H9 (cell line): ENCODE measurements around the gene TMEM131. TPM values are rescaled to one million over a fixed set of nuclear protein-coding genes. Genes with fewer than 3 reads are reported as not detected.

ENCODE experiments used
- DNase-seq: peaks from one replicate; pipeline ENCODE4 v3.0.0-alpha.2; 2017
- H2AFZ ChIP-seq: one replicate; pipeline ENCODE4 v1.6.1; 2013; ENCODE audit warnings: mild to moderate bottlenecking, low read length, control low read depth, moderate library complexity
- H2AK5ac ChIP-seq: 2 replicates; pipeline ENCODE4 v1.6.1; 2013; ENCODE audit warnings: low read length, control low read depth, mixed read lengths; ENCODE audit not compliant: insufficient read length
- H2BK120ac ChIP-seq: one replicate; pipeline ENCODE4 v1.6.1; 2013; ENCODE audit warnings: low read depth, mild to moderate bottlenecking, low read length, control low read depth, inconsistent platforms; ENCODE audit not compliant: poor library complexity, severe bottlenecking
- H2BK12ac ChIP-seq: 2 replicates; pipeline ENCODE4 v1.6.1; 2013; ENCODE audit warnings: low read length, control low read depth, mixed read lengths, low read depth; ENCODE audit not compliant: insufficient read length
- H2BK15ac ChIP-seq: 2 replicates; pipeline ENCODE4 v1.6.1; 2013; ENCODE audit warnings: low read depth, low read length, control low read depth
- H2BK20ac ChIP-seq: one replicate; pipeline ENCODE4 v1.6.1; 2013; ENCODE audit warnings: low read depth, mild to moderate bottlenecking, low read length, control low read depth, inconsistent platforms; ENCODE audit not compliant: poor library complexity, severe bottlenecking
- H2BK5ac ChIP-seq: 2 replicates; pipeline ENCODE4 v1.6.1; 2013; ENCODE audit warnings: low read length, control low read depth, mixed read lengths; ENCODE audit not compliant: insufficient read length
- H3K14ac ChIP-seq: 2 replicates; pipeline ENCODE4 v1.6.1; 2013; ENCODE audit warnings: low read length, control low read depth; ENCODE audit not compliant: insufficient read depth
- H3K18ac ChIP-seq: 2 replicates; pipeline ENCODE4 v1.6.1; 2013; ENCODE audit warnings: low read depth, mild to moderate bottlenecking, mixed read lengths, low read length, control low read depth; ENCODE audit not compliant: insufficient read length
- H3K23ac ChIP-seq: 2 replicates; pipeline ENCODE4 v1.6.1; 2013; ENCODE audit warnings: low read length, control low read depth, mixed read lengths, low read depth; ENCODE audit not compliant: insufficient read length
- H3K23me2 ChIP-seq: 2 replicates; pipeline ENCODE4 v1.6.1; 2013; ENCODE audit warnings: low read depth, mild to moderate bottlenecking, mixed read lengths, low read length, control low read depth; ENCODE audit not compliant: insufficient read length, poor library complexity, severe bottlenecking
- H3K27ac ChIP-seq: 2 replicates; pipeline ENCODE4 v1.5.1; 2013; ENCODE audit warnings: low read length, control low read depth, mixed read lengths, low read depth; ENCODE audit not compliant: insufficient read length
- H3K27me3 ChIP-seq: 2 replicates; pipeline ENCODE4 v1.6.1; 2013; ENCODE audit warnings: low read length, control low read depth, inconsistent platforms; ENCODE audit not compliant: insufficient read depth
- H3K4ac ChIP-seq: 2 replicates; pipeline ENCODE4 v1.6.1; 2013; ENCODE audit warnings: low read depth, mild to moderate bottlenecking, control low read depth, inconsistent platforms, low read length, moderate library complexity
- H3K4me1 ChIP-seq: 2 replicates; pipeline ENCODE4 v1.6.1; 2013; ENCODE audit warnings: low read length, control low read depth, inconsistent platforms; ENCODE audit not compliant: insufficient read depth
- H3K4me2 ChIP-seq: 2 replicates; pipeline ENCODE4 v1.6.1; 2013; ENCODE audit warnings: low read length, control low read depth, mixed read lengths; ENCODE audit not compliant: insufficient read length, insufficient read depth
- H3K56ac ChIP-seq: 2 replicates; pipeline ENCODE4 v1.6.1; 2013; ENCODE audit warnings: low read depth, mild to moderate bottlenecking, mixed read lengths, low read length, control low read depth; ENCODE audit not compliant: insufficient read length
- H3K79me1 ChIP-seq: 2 replicates; pipeline ENCODE4 v1.6.1; 2013; ENCODE audit warnings: low read depth, mild to moderate bottlenecking, moderate library complexity, low read length, control low read depth, inconsistent platforms; ENCODE audit not compliant: insufficient read depth, poor library complexity, severe bottlenecking
- H3K79me2 ChIP-seq: 2 replicates; pipeline ENCODE4 v1.6.1; 2013; ENCODE audit warnings: low read length, control low read depth, inconsistent platforms; ENCODE audit not compliant: insufficient read depth
- H3K9ac ChIP-seq: 2 replicates; pipeline ENCODE4 v1.6.1; 2013; ENCODE audit warnings: low read length, control low read depth, mixed read lengths; ENCODE audit not compliant: insufficient read length; ENCODE audit errors: extremely low read depth
- H3K9me3 ChIP-seq: one replicate; pipeline ENCODE4 v1.6.1; 2013; ENCODE audit warnings: low read depth, low read length, inconsistent platforms; ENCODE audit not compliant: control insufficient read depth
- H3T11ph ChIP-seq: one replicate; pipeline ENCODE4 v1.6.1; 2013; ENCODE audit warnings: mild to moderate bottlenecking, low read length, control low read depth, inconsistent platforms
- H4K20me1 ChIP-seq: one replicate; pipeline ENCODE4 v1.6.1; 2013; ENCODE audit not compliant: control insufficient read depth, insufficient read length, insufficient read depth
- H4K5ac ChIP-seq: 2 replicates; pipeline ENCODE4 v1.6.1; 2013; ENCODE audit warnings: low read depth, mild to moderate bottlenecking, mixed read lengths, low read length, control low read depth; ENCODE audit not compliant: insufficient read length
- H4K8ac ChIP-seq: replicated peaks from 2 replicates; pipeline ENCODE4 v1.6.1; 2013; ENCODE audit warnings: low read length, control low read depth, mixed read lengths, low read depth; ENCODE audit not compliant: insufficient read length
- H4K91ac ChIP-seq: 2 replicates; pipeline ENCODE4 v1.6.1; 2013; ENCODE audit warnings: low read depth, mild to moderate bottlenecking, moderate library complexity, mixed read lengths, low read length, control low read depth; ENCODE audit not compliant: insufficient read length
- H3K27ac Mint-ChIP-seq, 3 experiments: 2 replicates in 2 of 3; 3 replicates in 1 of 3; pipeline ENCODE4 v1.8.0; 2020 to 2021; ENCODE audit warnings: mixed read lengths in 3 of 3, mild to moderate bottlenecking in 1 of 3, moderate library complexity in 1 of 3
- H3K27me3 Mint-ChIP-seq: 2 replicates; pipeline ENCODE4 v1.8.0; 2021; ENCODE audit warnings: low read depth, mild to moderate bottlenecking, moderate library complexity, mixed read lengths
- H3K36me3 Mint-ChIP-seq, 3 experiments: 2 replicates in 2 of 3; 3 replicates in 1 of 3; pipeline ENCODE4 v1.8.0; 2020 to 2021; ENCODE audit warnings: low read depth in 3 of 3, mixed read lengths in 3 of 3; ENCODE audit not compliant: insufficient read depth in 1 of 3
- H3K4me1 Mint-ChIP-seq, 2 experiments: 2 replicates each; pipeline ENCODE4 v1.8.0; 2020; ENCODE audit warnings: mixed read lengths in 2 of 2
- H3K4me3 Mint-ChIP-seq, 2 experiments: 2 replicates in 1 of 2; 3 replicates in 1 of 2; pipeline ENCODE4 v1.8.0; 2020 to 2021; ENCODE audit warnings: mild to moderate bottlenecking in 2 of 2, mixed read lengths in 2 of 2, moderate library complexity in 1 of 2
- H3K9me3 Mint-ChIP-seq, 2 experiments: 2 replicates in 1 of 2; 3 replicates in 1 of 2; pipeline ENCODE4 v1.8.0; 2020; ENCODE audit warnings: mild to moderate bottlenecking in 2 of 2, mixed read lengths in 2 of 2, moderate library complexity in 1 of 2
- CTCF ChIP-seq: fragments of 200-600 bp; sonication (generic); conservative IDR thresholded peaks from 3 replicates; pipeline ENCODE4 v1.8.0; 2021; ENCODE audit warnings: antibody characterized with exemption, mild to moderate bottlenecking
- WGBS: extraction: QIAGEN DNeasy Blood & Tissue Kit; methylation state at CpG from one replicate; pipeline ENCODE4 v1.1.7; 2013; ENCODE audit warnings: missing lambda C conversion rate, low lambda C conversion rate, mixed read lengths; ENCODE audit not compliant: insufficient read length; ENCODE audit errors: extremely low coverage; 5-methylcytosine and 5-hydroxymethylcytosine counted together
- total RNA-seq: library from RNA; stranded (reverse); gene quantifications from 2 replicates; pipeline ENCODE4 v1.2.1, GENCODE V29; 2021

TMEM131 gene
- total RNA-seq, 1 experiment from 2014 or later = 20.9 TPM

- H3K27ac Mint-ChIP-seq = peak overlapping the region in 1 of 3 experiments; percentile 47; a peak in 1 of 7 replicates
- no peak for DNase-seq
These were observed 244.0 kb downstream of the TMEM131 start for GRCh38 chr2:97751752-97752151.

More at GRCh38 chr2:97751752-97752151, 244.0 kb downstream of the TMEM131 start:
- H2BK12ac ChIP-seq = no peak overlapping the region
- H4K5ac ChIP-seq = no peak overlapping the region
- peaks cover 2 to 16% (median 12%) of the 10 kb centered on the region in 3 experiments; a peak in 5 of 7 replicates for H3K36me3 Mint-ChIP-seq
- H4K8ac ChIP-seq = no peak overlapping the region
- H3K27me3 Mint-ChIP-seq = no peaks in the 10 kb centered on the region
- H4K91ac ChIP-seq = no peak overlapping the region
- no peaks in the 10 kb centered on the region for H3K79me2 ChIP-seq
- H3K9me3 Mint-ChIP-seq = no peaks in the 10 kb centered on the region
- H4K20me1 ChIP-seq = no peaks in the 10 kb centered on the region
- no peak overlapping the region for H3K56ac ChIP-seq
- H3K18ac ChIP-seq = no peak overlapping the region
- no peak overlapping the region for H3K4me3 Mint-ChIP-seq
- no peak overlapping the region for H2BK120ac ChIP-seq
- no peaks in the 10 kb centered on the region for H3K79me1 ChIP-seq
- H3K4me1 ChIP-seq = 0 out of 2 replicates have a peak, but pooled peaks cover 2% of the 10 kb centered on the region
- no peak overlapping the region for H3K23ac ChIP-seq
- H3K27me3 ChIP-seq = no peaks in the 10 kb centered on the region
- no peak overlapping the region for H3T11ph ChIP-seq
- H3K14ac ChIP-seq = no peak overlapping the region
- peaks cover 33 to 42% of the 10 kb centered on the region in 2 experiments for H3K4me1 Mint-ChIP-seq
- no peak overlapping the region for H2AK5ac ChIP-seq
- no peak for TF ChIP-seq CTCF
- H3K27ac ChIP-seq = no peak overlapping the region
- no peak overlapping the region for H2AFZ ChIP-seq
- H3K4ac ChIP-seq = no peak overlapping the region
- no peak overlapping the region for H3K4me2 ChIP-seq
- H2BK20ac ChIP-seq = no peak overlapping the region
- no CpG with 5 or more reads among the region's 3 CpGs for WGBS
- H2BK5ac ChIP-seq = no peak overlapping the region
- no peaks in the 10 kb centered on the region for H3K23me2 ChIP-seq
- no peak overlapping the region for H3K9ac ChIP-seq
- H2BK15ac ChIP-seq = no peak overlapping the region
- H3K9me3 ChIP-seq = no peaks in the 10 kb centered on the region
